Right atrium auricular region (tissue), 2 donors: ENCODE data around the gene ZSWIM5. TPM values are rescaled to one million over a fixed set of nuclear protein-coding genes. Genes with fewer than 3 reads are reported as not detected.
"Not testable (repeated sequence)": the region's sequence is repeated elsewhere in the genome, so short reads cannot be mapped to it uniquely, and the experiment has no call there.

ENCODE experiments used
- DNase-seq: peaks from one replicate; pipeline ENCODE4 v3.0.0-alpha.2; 2019; ENCODE audit warnings: low spot score
- H3K27ac ChIP-seq, 2 donors: fragments of 200-600 bp; sonication (generic); 1 replicate in 1 of 2; 2 replicates in 1 of 2; pipeline ENCODE4 v1.5.1; 2016 to 2019
- H3K27me3 ChIP-seq, 2 donors: fragments of 200-600 bp; sonication (generic); one replicate each; pipeline versions ENCODE4 v1.5.1 to v1.6.0; 2017 to 2019
- H3K36me3 ChIP-seq: fragments of 200-600 bp; sonication (generic); one replicate; pipeline ENCODE4 v1.5.1; 2016
- H3K4me1 ChIP-seq, 2 donors: fragments of 200-600 bp; sonication (generic); one replicate each; pipeline versions ENCODE4 v1.5.1 to v1.6.0; 2017 to 2019
- H3K4me3 ChIP-seq, 2 donors: fragments of 200-600 bp; sonication (generic); 1 replicate in 1 of 2; 2 replicates in 1 of 2; pipeline ENCODE4 v1.5.1; 2017 to 2019; ENCODE audit warnings: mild to moderate bottlenecking in 1 of 2, moderate library complexity in 1 of 2
- H3K9me3 ChIP-seq, 2 donors: fragments of 200-600 bp; sonication (generic); one replicate each; pipeline ENCODE4 v1.5.1; 2019
- total RNA-seq, 2 donors: library from RNA; depleted of rRNA; stranded (reverse); fragments of >200 nt; gene quantifications; one replicate each; pipeline ENCODE4 v1.1.0, GENCODE V29; 2016
- TF ChIP-seq, protein P1 (sequence below), 2 donors: fragments of 200-600 bp; sonication (generic); IDR thresholded peaks; one replicate each; pipeline ENCODE4 v1.5.1; 2019; ENCODE audit warnings: antibody characterized with exemption in 2 of 2

The ZSWIM5 gene
- total RNA-seq, 2 donors from 2014 or later = 1.2 to 1.7 TPM

DNA sequence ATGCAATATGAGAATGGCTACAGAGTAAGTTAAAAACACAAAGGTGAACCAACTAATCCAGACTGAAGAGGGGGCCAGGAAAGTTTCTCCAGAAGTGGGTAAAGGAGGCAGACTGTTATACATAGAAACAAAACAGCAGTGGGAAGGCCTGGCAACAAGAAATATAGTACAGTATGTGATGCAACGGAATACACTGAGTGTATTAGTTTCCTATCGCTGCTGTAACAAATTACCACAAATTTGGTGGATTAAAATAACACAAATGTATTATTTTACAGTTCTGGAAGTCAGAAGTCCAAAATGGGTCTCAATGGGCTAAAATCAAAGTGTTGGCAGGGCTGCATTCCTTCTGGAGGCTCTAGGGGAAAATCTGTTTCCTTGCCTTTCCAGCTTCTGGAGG, 95.2 kb downstream of the ZSWIM5 start:
- Histone ChIP-seq H3K27me3 (no peaks in the 10 kb centered on the region), H3K4me1 (no peaks in the 10 kb centered on the region), H3K27ac (no peak overlapping the region), H3K9me3 (peaks cover 0 to 8% of the 10 kb centered on the region in 2 donors), H3K36me3 (no peaks in the 10 kb centered on the region), H3K4me3 (no peak overlapping the region)
- no peak for DNase-seq
- TF ChIP-seq, protein P1, sequence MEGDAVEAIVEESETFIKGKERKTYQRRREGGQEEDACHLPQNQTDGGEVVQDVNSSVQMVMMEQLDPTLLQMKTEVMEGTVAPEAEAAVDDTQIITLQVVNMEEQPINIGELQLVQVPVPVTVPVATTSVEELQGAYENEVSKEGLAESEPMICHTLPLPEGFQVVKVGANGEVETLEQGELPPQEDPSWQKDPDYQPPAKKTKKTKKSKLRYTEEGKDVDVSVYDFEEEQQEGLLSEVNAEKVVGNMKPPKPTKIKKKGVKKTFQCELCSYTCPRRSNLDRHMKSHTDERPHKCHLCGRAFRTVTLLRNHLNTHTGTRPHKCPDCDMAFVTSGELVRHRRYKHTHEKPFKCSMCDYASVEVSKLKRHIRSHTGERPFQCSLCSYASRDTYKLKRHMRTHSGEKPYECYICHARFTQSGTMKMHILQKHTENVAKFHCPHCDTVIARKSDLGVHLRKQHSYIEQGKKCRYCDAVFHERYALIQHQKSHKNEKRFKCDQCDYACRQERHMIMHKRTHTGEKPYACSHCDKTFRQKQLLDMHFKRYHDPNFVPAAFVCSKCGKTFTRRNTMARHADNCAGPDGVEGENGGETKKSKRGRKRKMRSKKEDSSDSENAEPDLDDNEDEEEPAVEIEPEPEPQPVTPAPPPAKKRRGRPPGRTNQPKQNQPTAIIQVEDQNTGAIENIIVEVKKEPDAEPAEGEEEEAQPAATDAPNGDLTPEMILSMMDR (IDR thresholded peaks at IDR 0.05) = no peak

DNA sequence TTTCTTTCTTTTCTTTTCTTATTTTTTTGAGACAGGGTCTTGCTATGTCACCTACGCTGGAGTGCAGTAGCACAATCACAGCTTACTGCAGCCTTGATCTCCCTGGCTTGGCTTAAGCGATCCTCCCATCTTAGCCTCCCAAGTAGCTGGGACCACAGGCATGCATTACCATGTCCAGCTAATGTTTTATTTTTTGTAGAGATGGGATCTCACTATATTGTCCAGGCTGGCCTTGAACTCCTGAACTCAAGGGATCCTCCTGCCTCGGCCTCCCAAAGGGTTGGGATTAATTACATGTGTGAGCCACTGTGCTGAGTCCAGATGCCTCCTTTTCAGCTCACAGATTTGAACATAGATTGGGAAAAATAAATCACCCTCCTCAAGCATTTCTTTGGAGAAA, 98.6 kb downstream of the ZSWIM5 start:
- H3K27me3 ChIP-seq = no peaks in the 10 kb centered on the region
- H3K9me3 ChIP-seq = peaks cover 0 to 8% of the 10 kb centered on the region in 2 donors
- no peak for DNase-seq
- no peak overlapping the region for H3K27ac ChIP-seq
- TF ChIP-seq, protein P1 (IDR thresholded peaks at IDR 0.05) = no peak
- H3K4me3 ChIP-seq = no peak overlapping the region
- H3K36me3 ChIP-seq = no peaks in the 10 kb centered on the region
- H3K4me1 ChIP-seq = no peaks in the 10 kb centered on the region

DNA sequence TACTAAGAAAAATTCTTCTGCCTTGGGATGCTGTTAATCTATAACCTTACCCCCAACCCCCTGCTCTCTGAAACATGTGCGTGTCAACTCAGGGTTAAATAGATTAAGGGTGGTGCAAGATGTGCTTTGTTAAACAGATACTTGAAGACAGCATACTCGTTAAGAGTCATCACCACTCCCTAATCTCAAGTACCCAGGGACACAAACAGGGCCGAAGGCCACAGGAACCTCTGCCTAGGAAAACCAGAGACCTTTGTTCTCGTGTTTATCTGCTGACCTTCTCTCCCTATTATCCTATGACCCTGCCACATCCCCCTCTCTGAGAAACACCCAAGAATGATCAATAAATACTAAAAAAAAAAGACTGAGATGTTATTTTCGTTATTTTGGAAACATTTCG, 99.5 kb downstream of the ZSWIM5 start:
- H3K36me3 ChIP-seq, DNase-seq, H3K4me1 ChIP-seq, H3K9me3 ChIP-seq, H3K4me3 ChIP-seq, H3K27ac ChIP-seq, H3K27me3 ChIP-seq: not testable (repeated sequence)

DNA sequence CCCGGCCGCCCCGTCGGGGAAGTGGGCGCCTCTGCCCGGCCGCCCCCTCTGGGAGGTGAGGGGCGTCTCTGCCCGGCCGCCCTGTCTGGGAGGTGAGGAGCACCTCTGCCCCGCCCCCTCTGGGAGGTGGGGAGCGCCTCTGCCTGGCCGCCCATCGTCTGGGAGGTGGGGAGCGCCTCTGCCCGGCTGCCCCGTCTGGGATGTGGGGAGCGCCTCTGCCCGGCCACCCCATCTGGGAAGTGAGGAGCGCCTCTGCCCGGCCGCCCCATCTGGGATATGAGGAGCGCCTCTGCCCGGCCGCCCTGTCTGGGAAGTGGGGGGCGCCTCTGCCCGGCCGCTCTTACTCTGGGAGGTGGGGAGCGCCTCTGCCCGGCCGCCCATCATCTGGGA, 100.3 kb downstream of the ZSWIM5 start:
- not testable (repeated sequence) for DNase-seq, H3K9me3 ChIP-seq, H3K36me3 ChIP-seq, H3K27me3 ChIP-seq, H3K4me1 ChIP-seq, H3K27ac ChIP-seq, H3K4me3 ChIP-seq

DNA sequence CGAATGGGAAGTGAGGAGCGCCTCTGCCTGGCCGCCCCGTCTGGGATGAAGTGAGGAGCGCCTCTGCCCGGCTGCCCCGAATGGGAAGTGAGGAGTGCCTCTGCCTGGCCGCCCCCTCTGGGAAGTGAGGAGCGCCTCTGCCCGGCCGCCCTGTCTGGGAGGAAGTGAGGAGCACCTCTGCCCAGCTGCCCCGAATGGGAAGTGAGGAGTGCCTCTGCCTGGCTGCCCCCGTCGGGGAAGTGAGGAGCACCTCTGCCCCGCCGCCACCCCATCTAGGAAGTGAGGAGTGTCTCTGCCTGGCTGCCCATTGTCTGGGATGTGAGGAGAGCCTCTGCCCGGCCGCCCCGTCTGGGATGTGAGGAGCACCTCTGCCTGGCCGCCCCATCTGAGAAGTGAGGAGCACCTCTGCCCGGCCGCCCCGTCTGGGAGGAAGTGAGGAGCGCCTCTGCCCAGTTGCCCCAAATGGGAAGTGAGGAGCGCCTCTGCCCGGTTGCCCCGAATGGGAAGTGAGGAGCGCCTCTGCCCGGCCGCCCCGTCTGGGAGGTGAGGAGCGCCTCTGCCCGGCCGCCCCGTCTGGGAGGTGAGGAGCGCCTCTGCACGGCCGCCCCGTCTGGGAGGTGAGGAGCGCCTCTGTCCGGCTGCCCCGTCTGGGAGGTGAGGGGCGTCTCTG, 100.8 kb downstream of the ZSWIM5 start:
- H3K27ac ChIP-seq, H3K27me3 ChIP-seq, H3K4me3 ChIP-seq, H3K4me1 ChIP-seq, H3K36me3 ChIP-seq, H3K9me3 ChIP-seq, DNase-seq: not testable (repeated sequence)

DNA sequence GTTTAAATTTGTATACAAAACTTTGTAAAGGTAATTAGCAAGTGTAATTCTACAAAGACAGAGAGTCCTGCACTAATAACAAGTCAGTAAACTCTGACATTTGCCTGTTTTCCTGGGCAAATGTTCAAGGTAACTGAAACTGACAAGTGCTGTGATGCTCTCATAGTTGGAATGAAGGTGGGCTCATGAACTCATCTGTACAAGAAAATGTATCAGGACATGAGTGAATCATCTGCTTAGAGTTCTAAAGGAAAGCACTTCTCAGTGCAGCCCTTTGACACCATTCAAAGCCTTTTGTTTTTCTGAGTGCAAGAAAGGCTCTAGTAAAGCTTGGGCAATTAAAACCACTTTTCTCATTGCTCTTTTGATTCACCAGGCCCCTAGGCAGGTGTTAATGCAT, 102.9 kb downstream of the ZSWIM5 start:
- Histone ChIP-seq H3K4me3 (no peak overlapping the region), H3K36me3 (no peaks in the 10 kb centered on the region), H3K9me3 (no peaks in the 10 kb centered on the region), H3K27me3 (no peaks in the 10 kb centered on the region), H3K4me1 (no peaks in the 10 kb centered on the region), H3K27ac (no peak overlapping the region)
- DNase-seq = no peak
- TF ChIP-seq, protein P1 (IDR thresholded peaks at IDR 0.05) = no peak

DNA sequence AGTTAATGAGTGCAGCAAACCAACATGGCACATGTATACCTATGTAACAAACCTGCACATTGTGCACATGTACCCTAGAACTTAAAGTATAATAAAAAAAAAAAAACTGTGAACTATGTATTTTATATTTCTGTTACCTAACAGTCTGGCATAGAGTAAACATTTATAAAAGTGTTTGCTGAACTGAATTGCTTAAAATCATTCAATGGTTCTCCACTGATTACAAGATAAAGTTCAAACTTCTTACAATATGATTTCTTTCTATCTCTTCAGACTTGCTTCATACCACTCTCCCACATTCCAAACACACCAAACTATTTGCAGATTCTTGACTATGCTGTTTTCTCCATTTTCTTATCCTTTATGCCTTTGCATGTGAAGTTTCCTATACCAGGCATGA, 104.5 kb downstream of the ZSWIM5 start:
- Histone ChIP-seq H3K4me1 (no peaks in the 10 kb centered on the region), H3K27me3 (no peaks in the 10 kb centered on the region), H3K27ac (no peak overlapping the region), H3K36me3 (no peaks in the 10 kb centered on the region), H3K9me3 (no peaks in the 10 kb centered on the region), H3K4me3 (no peak overlapping the region)
- TF ChIP-seq, protein P1 (IDR thresholded peaks at IDR 0.05) = no peak
- no peak for DNase-seq

DNA sequence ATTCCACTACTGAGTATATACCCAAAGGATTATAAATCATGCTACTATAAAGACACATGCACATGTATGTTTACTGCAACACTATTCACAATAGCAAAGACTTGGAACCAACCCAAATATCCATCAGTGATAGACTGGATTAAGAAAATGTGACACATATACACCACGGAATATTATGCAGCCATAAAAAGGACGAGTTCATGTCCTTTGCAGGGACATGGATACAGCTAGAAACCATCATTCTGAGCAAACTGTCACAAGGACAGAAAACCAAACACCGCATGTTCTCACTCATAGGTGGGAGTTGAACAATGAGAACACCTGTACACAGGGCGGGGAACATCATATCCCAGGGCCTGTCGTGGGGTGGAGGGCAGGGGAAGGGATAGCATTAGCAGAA, 104.9 kb downstream of the ZSWIM5 start:
- not testable (repeated sequence) for H3K36me3 ChIP-seq, H3K4me1 ChIP-seq, H3K27me3 ChIP-seq, H3K27ac ChIP-seq, H3K4me3 ChIP-seq, DNase-seq, H3K9me3 ChIP-seq
